Measurements from ENCODE around the gene ABHD10.
A peak's percentile ranks its signal among the peaks of the same experiment; 100 is the strongest.

The ABHD10 gene

DNA sequence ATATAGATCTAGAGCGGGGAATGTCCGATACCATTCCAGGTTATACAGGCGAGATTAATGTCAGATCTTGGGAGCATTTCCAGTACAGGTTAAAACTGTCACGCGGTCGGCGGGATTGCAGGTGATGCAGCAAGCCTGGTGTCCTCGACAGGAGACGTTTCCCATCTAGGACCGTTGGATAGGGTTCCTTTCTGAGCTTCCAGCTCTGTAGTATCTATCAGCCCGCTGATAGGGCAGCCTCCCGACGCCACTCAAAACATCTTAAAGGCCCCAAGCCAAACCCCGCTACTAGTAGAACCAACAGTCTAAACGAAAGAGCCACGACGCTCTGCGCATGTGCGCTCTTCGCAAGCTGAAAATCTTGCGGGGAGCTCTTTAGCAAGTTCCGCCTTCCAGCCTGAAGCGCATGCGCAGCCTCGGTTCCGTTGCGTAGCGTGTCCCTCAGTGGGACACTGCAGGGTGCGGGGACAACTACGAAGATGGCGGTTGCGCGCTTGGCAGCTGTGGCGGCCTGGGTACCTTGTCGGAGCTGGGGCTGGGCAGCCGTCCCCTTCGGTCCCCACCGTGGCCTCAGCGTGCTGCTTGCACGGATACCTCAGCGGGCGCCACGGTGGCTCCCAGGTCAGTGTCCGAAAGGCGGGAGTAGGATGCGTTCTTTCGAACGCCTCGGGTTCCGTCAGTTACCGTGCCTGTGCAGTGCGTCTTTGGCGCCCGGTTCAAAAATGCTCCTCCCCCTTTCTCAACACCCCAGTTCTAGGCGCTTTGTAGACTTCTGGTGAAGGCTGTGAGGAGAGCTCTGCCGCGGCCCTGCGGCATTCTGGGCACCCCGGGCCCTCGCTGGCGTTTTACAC is at the start of gene ABHD10:
Gene ABHD10, plus strand, starts transcription at position 444 of the 851 bp plus-strand sequence. Its CDS starts 36 bp downstream, at position 480.
- DNase-seq, result peak; percentile 100

DNA sequence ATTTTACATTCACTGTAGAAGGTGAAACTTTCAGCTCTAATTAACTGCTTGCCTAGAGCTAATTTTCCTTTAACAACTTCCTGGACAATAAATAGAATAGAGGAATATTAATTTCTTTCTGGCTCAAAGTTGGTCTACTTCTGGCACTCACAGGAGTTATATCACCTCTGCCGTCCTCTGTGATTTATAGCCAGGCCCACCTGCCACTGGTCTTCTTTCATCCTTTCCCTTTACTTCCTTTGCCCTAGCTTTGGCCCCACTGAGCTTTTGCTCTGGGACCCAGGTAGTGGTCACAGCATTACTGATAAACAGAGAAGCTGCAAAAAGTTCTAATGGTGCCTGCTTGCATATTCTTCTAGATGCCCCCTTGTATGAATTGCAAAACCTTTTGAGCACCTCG is 49.3 kb upstream of the ABHD10 start:
- no peak for DNase-seq

DNA sequence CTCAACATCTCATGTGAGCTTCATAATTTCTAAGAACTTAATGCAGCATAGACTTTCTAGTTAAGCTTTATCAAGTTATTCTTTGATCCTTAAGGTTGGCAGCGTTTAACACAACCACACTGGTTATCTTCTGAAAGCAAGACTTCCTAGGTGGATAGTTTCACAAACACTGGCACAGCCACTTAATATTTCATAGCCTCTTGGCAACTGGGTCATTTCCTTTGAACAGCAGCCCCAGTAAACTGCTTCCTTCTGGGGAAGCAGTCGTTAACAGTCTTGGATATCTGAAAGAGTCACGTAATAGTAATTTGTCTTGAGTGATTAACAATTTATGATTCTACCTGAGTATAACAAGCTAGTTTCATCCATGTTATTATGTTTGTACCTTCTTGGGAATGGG is 45.9 kb upstream of the ABHD10 start:
- DNase-seq, result no peak

DNA sequence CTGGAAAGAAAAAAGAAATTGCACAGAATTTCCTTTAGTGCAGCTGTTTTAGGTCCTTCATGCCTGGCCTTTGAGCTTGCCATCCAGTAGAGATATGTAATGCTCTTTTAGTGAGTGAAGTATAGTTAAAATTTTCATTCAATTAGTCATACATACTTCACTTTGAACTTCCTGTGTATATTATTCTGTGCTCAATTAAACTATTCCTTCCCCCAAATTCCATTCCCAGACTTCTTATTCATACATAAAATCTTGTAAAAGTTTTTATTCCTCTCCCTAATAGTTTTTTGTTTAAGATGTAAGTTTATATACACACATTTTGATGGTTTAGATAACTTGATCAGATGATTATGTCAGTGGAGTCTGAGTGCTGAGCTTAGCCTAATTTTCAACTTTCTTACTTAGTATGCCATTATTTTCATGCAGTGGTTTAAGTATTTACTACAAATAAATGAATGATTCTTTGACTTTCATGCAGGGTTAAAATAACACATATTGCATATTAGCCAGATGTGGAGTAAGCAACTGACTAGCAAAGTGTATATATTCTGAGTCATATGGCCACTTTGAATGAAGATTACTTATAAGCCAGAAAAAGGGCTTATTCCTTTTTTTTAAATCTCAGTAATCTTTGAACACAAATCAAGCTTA is 42.5 kb upstream of the ABHD10 start:
- no peak for DNase-seq

DNA sequence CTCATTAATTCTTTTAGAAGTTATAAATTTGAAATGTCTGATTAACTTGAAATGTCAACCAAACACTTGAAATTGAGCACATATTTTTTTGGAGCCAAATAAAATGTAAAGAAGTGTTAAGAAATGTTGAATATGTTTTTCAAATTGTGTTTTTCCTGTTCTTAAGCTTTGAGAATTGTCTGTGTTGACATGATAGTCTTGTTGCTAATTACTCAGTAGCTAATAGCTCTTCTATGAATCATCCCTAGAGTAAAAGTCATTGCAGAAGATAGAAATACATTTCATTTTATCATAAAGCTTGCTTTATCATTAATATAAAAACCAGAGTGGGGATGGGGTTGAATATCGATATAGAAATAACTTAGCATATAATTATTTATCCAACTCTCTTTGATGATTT is 41.9 kb upstream of the ABHD10 start:
- DNase-seq, result no peak

DNA sequence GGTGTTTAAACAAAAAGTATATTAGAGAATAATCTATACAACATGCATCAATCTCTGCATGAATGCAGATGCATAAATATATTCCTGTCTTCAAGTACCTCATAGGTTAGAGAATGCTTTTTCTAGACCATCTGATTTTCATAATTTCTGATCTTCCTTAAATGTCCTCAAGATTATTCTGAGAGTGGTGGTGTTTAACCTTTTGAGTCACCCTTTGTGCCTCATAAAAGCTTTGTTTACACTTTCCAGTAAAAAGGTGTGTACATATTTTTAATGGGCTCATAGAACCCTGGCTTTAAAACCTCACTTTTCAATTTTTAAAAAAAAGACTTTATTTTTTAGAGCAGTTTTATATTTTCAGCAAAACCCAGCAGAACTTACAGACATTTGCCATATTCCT is 41.0 kb upstream of the ABHD10 start:
- no peak for DNase-seq

DNA sequence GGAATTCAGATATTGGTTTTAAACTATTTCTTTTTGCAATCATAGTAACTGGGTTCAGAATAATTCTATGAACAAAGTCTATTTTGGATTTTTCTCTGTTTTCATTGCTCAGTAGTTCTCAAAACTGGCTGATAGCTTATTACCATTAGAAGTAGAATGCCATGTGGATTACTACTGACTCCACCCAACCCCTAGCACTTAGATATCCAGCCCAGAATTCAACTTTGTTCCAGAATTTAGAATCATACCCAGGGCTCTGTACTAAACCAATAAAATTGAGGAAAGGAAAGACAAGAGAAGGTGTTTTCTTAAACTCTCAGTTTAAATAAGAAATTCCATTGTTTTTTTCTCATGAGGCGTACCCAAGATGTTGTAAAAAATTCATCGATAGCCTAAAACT is 39.0 kb upstream of the ABHD10 start:
- DNase-seq, result no peak

DNA sequence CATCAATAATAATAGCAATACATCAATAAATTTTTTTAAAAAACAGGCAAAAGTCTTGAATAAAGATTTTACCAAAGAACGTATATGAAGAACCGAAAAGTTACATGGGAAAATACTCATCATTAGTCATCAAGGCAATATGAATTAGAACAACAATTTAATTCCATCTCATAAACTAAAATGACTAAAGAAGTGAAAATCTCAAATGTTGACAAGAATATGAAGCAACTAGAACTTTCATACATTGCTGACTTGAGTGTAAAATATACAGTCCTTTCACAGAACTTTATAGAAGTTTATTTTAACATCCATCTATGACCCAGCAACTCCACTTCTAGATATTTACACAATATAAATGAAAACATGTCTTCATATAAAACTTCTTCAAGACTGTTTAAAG is 35.3 kb upstream of the ABHD10 start:
- DNase-seq, result no peak

DNA sequence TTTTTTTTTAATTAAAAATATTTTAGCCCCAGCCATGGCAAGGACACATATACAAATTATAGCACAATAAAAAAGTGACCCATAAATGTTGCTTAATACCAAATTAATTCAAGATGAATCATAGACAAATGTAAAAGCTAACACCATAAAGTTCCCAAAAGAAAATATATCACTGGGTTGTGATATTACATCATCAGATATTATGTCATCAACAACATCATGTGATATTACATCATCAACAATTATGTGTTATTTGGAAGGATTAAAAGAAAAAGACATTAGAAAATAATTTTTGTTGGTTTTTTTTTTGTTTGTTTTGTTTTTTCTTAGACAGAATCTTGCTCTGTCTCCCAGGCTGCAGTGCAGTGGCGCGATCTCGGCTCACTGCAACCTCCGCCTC is 34.5 kb upstream of the ABHD10 start:
- no peak for DNase-seq

DNA sequence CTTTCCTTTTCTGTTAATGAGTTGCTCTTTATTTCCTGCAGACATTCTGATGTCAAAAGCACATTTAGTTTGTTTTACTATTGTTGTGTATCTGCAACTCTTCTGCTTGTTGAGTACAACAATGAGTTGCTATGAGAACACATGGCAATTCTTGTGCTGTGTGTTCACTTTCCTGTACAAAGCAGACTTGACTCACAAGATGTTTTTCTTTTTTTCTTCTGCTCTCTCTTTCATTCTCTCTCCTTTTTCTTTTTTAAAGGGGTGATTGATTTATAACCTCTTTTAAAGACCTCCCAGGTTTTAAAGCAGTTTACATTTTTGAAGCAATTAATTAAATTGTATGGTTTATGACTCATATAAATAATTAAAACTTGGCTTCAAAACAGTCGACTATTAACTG is 31.6 kb upstream of the ABHD10 start:
- no peak for DNase-seq

DNA sequence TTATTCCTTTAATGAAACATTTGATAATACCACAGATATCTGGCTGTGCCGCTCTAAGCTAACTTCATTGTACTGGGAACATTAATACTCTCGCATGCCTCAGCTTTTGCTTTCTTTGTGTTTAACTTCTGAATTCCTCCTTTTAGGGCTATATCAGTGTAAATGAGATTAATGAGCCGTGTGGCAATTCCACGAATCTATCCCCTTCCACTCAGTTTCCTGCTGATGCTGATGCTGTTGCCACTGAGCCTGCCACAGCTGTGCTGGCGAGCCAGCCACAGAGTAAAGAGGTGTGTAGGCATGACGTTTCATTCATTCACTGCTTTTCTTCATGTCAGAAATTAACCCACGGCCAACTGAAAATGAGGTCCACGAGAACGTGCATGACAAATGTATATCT is 30.0 kb upstream of the ABHD10 start:
- DNase-seq, result no peak

DNA sequence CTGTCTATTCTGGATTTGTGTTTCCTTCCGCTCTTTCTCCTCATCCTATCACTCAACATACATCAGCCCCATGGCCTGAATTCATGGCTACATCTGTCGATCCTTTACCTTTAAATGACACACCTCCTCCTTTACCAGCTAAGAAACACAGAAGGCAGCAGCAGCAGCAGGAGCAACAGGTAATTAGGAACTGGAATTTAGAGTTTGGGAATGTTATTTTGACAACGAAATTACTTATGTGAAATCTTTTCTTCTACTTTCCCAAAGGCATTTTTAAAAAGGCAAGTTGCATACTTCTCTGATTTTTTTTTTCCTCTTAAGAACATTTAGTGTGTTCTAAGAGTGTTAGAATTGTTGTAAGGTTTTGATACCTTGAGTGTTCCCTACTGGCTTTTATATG is 29.1 kb upstream of the ABHD10 start:
- no peak for DNase-seq

DNA sequence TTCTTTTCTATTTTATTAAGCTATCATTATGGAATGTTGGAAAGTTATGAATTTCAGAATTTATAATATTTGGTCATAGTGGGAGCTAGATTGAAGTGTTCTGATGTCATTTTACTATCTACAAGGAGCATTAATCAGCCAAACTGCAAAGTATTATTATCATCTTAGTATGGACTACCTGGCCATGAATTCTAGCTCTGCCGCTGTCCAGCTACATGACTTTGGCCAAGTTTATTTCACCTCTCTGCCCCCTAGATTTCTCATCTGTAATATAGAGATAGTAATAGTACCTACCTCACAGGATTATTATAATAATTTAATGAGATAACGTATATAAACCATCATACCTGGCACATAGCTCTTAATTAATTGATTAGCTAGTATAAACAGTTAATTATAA is 27.8 kb upstream of the ABHD10 start:
- no peak for DNase-seq

DNA sequence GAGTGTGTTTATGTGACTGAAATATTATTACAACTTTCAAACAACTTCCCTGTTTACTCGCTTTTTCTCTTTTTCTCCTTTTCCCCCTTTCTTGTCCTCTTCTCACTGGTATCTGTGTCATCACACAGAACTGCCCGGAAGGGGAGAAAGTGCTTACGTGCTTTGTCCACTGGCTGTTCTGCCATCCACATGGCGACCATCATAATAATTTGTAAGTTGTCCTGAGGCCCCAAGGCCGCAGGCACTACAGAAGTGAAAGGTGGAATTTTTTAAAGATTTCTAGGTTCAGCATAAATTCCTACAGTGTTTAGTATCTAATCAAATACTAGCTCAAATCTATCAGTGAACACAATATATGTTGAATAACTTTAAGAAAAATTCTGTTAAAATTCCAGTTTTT is 26.7 kb upstream of the ABHD10 start:
- DNase-seq, result no peak

DNA sequence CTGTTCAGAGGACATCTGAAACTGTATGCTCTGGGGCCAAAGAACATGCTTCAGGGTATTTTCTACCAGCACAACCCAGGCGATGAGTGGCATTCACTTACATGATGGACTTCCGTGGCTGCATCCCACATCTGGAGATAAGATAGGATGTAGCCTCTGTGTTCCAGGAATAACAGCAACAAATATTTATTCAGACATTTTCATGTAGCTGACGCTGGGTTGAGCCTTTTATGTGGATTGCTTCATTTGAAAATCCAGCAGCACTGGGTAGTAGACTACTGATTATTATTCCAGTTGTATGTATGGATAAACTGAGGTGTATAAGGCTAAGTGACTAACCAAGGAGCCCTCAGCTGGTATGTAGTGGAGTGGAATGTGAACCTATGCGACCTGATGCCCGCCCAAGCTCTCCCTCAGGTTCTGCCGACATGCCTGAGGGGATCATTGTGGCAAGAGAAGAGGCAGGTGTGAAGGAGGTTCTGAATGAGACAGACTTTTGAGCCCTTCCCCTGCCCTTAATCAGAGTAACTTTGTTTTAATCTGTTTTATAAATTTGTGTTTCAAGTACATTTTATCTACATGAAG is 25.9 kb upstream of the ABHD10 start:
- no peak for DNase-seq

DNA sequence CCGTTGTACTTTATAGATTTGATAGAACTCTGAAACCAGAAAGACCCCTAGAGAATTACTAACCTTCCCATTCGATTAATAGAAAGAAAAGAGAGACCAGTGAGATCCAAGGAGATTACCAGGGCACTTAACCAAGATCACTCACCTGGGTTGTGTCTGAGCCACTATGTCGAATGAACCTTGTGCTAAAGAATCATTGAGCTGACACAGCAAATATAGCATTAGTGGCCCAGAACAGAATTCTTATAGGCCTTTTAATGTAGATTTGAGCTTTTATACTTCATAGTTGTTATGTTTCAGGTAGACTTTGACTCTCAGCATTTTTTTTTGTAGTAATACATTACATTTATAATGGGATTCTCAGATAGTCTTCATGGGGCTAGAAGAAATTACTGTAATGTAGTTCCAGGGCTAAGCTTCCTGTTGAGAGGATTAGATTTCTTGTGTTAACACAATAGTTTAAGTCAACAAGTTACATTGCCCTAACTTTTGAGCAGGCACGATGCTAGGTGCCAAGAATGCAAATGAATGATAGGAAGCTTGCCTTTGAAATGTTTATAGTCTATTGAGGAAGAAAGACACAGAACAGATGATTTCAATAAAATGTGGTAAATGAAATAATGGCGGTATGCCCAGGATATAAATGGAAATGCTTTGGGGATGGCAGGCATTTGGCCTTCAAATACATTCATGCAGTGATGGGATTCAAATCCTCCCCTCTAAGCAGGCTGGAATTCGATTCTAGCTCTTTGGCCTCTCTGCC is 24.4 kb upstream of the ABHD10 start:
- no peak for DNase-seq

DNA sequence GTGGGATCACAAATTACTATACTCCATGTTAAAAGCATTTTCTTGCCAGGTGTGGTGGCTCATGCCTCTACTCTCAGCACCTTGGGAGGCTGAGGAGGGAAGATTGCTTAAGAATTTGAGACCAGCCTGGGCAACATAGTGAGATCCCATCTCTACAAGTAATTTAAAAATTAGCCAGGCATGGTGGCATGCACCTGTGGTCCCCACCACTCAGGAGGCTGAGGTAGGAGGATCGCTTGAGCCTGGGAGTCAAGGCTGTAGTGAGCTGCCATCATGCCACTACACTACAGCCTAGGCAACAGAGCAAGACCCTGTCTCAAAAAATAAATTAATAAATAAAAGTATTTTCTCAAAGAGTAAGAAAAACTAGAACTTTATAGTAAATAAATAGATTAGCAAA is 22.9 kb upstream of the ABHD10 start:
- DNase-seq, result no peak

DNA sequence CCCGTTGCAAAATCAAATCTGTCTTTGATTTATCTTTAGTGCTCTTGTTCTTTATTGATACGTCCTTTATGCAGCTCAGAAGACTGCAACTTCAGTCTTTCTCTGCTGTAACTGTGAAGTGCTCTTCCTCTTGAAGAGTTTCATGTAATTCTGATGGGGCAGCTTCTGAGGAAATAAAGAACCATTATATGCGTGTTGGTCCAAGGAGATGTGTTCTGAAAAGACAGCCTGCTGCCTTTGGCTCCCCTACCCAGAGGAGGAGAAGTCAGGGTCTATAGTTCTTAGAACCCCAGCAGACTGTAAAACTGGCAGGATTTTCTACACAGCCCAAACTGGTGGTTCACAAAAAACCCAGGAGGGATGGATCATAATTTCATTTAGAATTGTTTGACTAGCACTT is 22.4 kb upstream of the ABHD10 start:
- DNase-seq, result no peak

DNA sequence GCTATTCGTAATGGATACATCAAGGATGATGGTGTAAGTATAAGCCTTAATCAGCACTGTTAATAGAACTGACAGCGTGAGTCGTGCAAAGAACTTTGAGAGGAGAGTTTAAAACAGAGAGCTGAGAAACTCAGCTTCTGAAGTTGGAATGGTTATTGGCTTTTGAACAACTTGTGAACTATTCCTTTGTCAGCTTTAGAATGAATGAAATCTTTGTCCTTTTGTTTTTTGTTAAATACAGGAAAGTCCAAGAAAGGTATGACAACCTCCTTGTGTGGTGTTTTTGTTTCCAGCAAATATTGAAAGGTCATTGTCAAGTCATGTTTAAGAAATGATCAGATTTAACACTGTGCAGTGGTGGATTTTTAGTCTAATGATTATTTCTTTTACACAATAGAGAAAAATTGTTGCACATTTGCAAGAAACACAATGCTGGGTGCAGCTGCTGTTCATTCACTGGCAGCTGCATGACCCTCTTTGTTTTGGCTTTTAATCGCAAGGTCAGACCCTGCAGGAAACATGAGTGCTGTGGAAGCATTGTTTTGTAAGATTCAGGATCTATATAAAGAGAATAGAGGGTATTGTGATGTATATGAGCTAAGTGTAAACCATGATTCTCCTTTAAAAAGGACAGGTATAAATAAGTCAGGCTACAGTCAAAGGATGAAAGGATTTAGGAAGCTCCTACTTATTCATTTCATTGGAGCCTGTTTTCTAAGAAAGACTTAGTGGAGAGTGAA is 21.7 kb upstream of the ABHD10 start:
- DNase-seq, result peak; percentile 92

DNA sequence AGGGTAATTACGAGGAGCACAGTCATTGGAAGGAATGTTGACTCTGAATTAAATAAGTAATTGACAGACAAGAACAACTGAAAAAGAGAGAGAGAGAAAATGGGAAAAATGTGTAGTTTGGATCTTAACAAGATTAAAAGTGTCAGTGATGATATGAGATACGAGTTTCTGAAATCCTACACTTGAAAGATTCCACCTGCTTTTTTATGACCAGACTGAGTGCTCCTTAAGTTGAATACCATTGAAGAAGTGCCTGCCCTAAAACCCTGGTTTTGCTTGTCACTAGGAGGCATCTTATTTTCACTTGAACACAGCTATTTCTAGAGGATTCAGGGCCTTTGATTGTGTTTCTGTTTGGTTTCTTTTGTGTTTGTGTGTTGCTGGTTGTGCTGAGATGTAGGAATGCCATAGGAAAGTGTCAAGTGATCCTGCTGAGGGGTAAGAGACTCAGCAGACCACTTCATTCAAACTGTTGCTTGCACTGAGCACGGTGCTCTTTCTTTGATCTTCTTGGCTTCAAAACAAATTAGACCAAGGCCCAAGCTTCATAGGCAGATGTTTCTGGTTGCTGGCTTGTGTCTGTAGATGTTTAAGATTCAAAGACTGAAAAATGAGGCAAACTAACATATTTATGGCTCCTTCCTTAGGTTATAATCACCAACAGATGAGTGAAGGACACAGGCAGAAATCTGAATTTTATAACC is 17.2 kb upstream of the ABHD10 start:
- DNase-seq, result no peak

DNA sequence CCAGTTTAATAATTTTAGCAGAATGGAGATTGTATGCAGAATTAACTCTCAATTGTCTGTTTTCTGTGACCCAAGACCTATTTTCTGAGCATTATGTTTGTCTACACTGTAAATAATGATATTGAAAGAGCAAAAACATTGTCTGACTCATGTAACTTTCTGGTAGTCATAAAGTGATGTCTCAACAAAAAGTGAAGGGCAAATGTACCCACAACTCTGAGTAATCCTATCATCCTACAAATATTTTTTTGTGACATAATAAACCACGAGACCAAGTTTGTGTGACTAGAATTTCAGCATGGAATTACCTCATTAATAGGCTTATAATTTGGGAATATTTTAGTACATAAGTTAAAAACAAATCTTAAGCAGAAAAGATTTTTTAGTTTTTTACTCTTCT is 15.4 kb upstream of the ABHD10 start:
- no peak for DNase-seq

DNA sequence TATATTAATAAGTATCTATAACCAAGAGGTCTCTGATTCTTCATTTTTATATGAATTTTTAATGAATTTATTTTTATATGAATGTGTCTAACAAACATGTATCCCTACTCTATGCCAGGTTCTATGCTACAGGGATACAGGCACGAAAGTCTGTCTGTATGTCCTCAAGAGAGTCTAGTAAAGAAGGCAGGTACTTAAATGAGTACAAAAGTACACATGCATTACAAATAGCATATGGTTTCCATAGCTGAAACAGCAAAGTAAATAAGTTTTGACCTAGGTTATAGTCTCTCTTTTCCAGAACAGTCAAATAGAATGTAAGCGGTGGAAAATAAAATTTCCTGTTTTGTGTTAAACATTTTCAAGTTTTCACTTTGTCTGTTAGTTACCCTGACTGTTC is 13.3 kb upstream of the ABHD10 start:
- no peak for DNase-seq

Measured in NCI-H146 (cell line).